HEK293 (cell line): ENCODE measurements around the gene ENSA.

Source experiments
- GFI1B ChIP-seq: fragments of 450-650 bp; formaldehyde crosslinking; IDR thresholded peaks from 2 replicates; pipeline ENCODE4 v1.5.1; 2016; ENCODE audit warnings: missing biosample characterization, missing genetic modification characterization
- GLIS1 ChIP-seq: fragments of 450-650 bp; formaldehyde crosslinking; IDR thresholded peaks from 2 replicates; pipeline ENCODE4 v1.5.1; 2016; ENCODE audit warnings: missing biosample characterization, missing genetic modification characterization
- HOXC10 ChIP-seq: sonication (generic); formaldehyde crosslinking; IDR thresholded peaks from 2 replicates; pipeline ENCODE4 v1.8.1; 2023; ENCODE audit warnings: mild to moderate bottlenecking, missing genetic modification reagents
- KLF1 ChIP-seq: fragments of 450-650 bp; formaldehyde crosslinking; IDR thresholded peaks from 2 replicates; pipeline ENCODE4 v1.5.1; 2016; ENCODE audit warnings: missing biosample characterization, missing genetic modification characterization
- MYNN ChIP-seq: fragments of 450-650 bp; formaldehyde crosslinking; IDR thresholded peaks from 2 replicates; pipeline ENCODE4 v1.5.1; 2016; ENCODE audit warnings: missing biosample characterization, missing genetic modification characterization, borderline replicate concordance
- OSR2 ChIP-seq: fragments of 450-650 bp; formaldehyde crosslinking; IDR thresholded peaks from 2 replicates; pipeline ENCODE4 v1.5.1; 2016; ENCODE audit warnings: missing biosample characterization, missing genetic modification characterization
- OVOL3 ChIP-seq: fragments of 450-650 bp; formaldehyde crosslinking; IDR thresholded peaks from 2 replicates; pipeline ENCODE4 v1.5.1; 2016; ENCODE audit warnings: missing biosample characterization, missing genetic modification characterization
- RBAK ChIP-seq: fragments of 450-650 bp; formaldehyde crosslinking; IDR thresholded peaks from 2 replicates; pipeline ENCODE4 v1.5.1; 2016; ENCODE audit warnings: missing biosample characterization, missing genetic modification characterization
- SALL2 ChIP-seq: fragments of 450-650 bp; formaldehyde crosslinking; IDR thresholded peaks from 2 replicates; pipeline ENCODE4 v1.5.0; 2017; ENCODE audit warnings: missing biosample characterization, mild to moderate bottlenecking, missing genetic modification characterization, borderline replicate concordance
- SP3 ChIP-seq: fragments of 450-650 bp; formaldehyde crosslinking; IDR thresholded peaks from 2 replicates; pipeline ENCODE4 v1.5.1; 2016; ENCODE audit warnings: missing biosample characterization, missing genetic modification characterization
- SP7 ChIP-seq: fragments of 450-650 bp; formaldehyde crosslinking; IDR thresholded peaks from 2 replicates; pipeline ENCODE4 v1.5.1; 2016; ENCODE audit warnings: missing biosample characterization, missing genetic modification characterization
- TCF7L2 ChIP-seq: IDR thresholded peaks from 2 replicates; pipeline ENCODE4 v1.6.1; 2011; ENCODE audit warnings: low read depth, mild to moderate bottlenecking, inconsistent platforms, low read length, moderate library complexity, borderline replicate concordance
- TRIM28 ChIP-seq: IDR thresholded peaks from 2 replicates; pipeline ENCODE4 v1.6.1; 2011; ENCODE audit warnings: low read length, control low read depth, borderline replicate concordance
- ZBTB7A ChIP-seq: fragments of 450-650 bp; formaldehyde crosslinking; IDR thresholded peaks from 2 replicates; pipeline ENCODE4 v1.5.1; 2016; ENCODE audit warnings: low read depth, missing biosample characterization, missing genetic modification characterization
- ZBTB8A ChIP-seq: fragments of 450-650 bp; formaldehyde crosslinking; IDR thresholded peaks from 2 replicates; pipeline ENCODE4 v1.5.1; 2016; ENCODE audit warnings: missing biosample characterization, missing genetic modification characterization
- ZFP37 ChIP-seq: fragments of 450-650 bp; formaldehyde crosslinking; IDR thresholded peaks from 2 replicates; pipeline ENCODE4 v1.5.1; 2016; ENCODE audit warnings: missing biosample characterization, missing genetic modification characterization
- ZNF112 ChIP-seq: fragments of 450-650 bp; formaldehyde crosslinking; IDR thresholded peaks from 2 replicates; pipeline ENCODE4 v1.5.0; 2017; ENCODE audit warnings: missing biosample characterization, missing genetic modification characterization
- ZNF133 ChIP-seq: fragments of 450-650 bp; formaldehyde crosslinking; IDR thresholded peaks from 2 replicates; pipeline ENCODE4 v1.5.1; 2016; ENCODE audit warnings: missing biosample characterization, missing genetic modification characterization
- ZNF140 ChIP-seq: fragments of 450-650 bp; formaldehyde crosslinking; IDR thresholded peaks from 2 replicates; pipeline ENCODE4 v1.5.1; 2016; ENCODE audit warnings: missing biosample characterization, missing genetic modification characterization
- ZNF302 ChIP-seq: fragments of 450-650 bp; formaldehyde crosslinking; IDR thresholded peaks from 2 replicates; pipeline ENCODE4 v1.5.1; 2016; ENCODE audit warnings: missing biosample characterization, missing genetic modification characterization, low read depth
- ZNF341 ChIP-seq: fragments of 450-650 bp; formaldehyde crosslinking; IDR thresholded peaks from 2 replicates; pipeline ENCODE4; 2016; ENCODE audit warnings: low read depth, missing biosample characterization, missing genetic modification characterization
- ZNF544 ChIP-seq: fragments of 450-650 bp; formaldehyde crosslinking; IDR thresholded peaks from 2 replicates; pipeline ENCODE4 v1.5.0; 2017; ENCODE audit warnings: missing biosample characterization, missing genetic modification characterization
- ZNF561 ChIP-seq: fragments of 450-650 bp; IDR thresholded peaks from 2 replicates; pipeline ENCODE4 v1.5.1; 2018; ENCODE audit warnings: missing biosample characterization, missing genetic modification characterization, borderline replicate concordance
- ZNF768 ChIP-seq: fragments of 450-650 bp; formaldehyde crosslinking; IDR thresholded peaks from 2 replicates; pipeline ENCODE4 v1.5.1; 2018; ENCODE audit warnings: missing biosample characterization, mild to moderate bottlenecking, missing genetic modification characterization
- ZNF785 ChIP-seq: fragments of 450-650 bp; formaldehyde crosslinking; IDR thresholded peaks from 2 replicates; pipeline ENCODE4 v1.5.1; 2016; ENCODE audit warnings: missing biosample characterization, missing genetic modification characterization
- ZXDB ChIP-seq: fragments of 450-650 bp; formaldehyde crosslinking; IDR thresholded peaks from 2 replicates; pipeline ENCODE4 v1.5.1; 2016; ENCODE audit warnings: missing biosample characterization, missing genetic modification characterization
- TF ChIP-seq, protein P1 (sequence below): fragments of 450-650 bp; formaldehyde crosslinking; IDR thresholded peaks from 2 replicates; pipeline ENCODE4 v1.5.1; 2016; ENCODE audit warnings: missing biosample characterization, missing genetic modification characterization, borderline replicate concordance
- TF ChIP-seq, protein P2 (sequence below): sonication (generic); formaldehyde crosslinking; IDR thresholded peaks from 2 replicates; pipeline ENCODE4 v1.8.1; 2022; ENCODE audit warnings: mild to moderate bottlenecking, moderate library complexity, missing genetic modification reagents
- TF ChIP-seq, protein P3 (sequence below): IDR thresholded peaks from 2 replicates; pipeline ENCODE4 v1.6.1; 2011; ENCODE audit warnings: mild to moderate bottlenecking, low read depth, low read length, borderline replicate concordance
- TF ChIP-seq, protein P4 (sequence below): fragments of 450-650 bp; formaldehyde crosslinking; IDR thresholded peaks from 2 replicates; pipeline ENCODE4 v1.5.1; 2017; ENCODE audit warnings: missing biosample characterization, missing genetic modification characterization
- TF ChIP-seq, protein P5 (sequence below): fragments of 450-650 bp; formaldehyde crosslinking; IDR thresholded peaks from 2 replicates; pipeline ENCODE4 v1.5.1; 2017; ENCODE audit warnings: missing biosample characterization, missing genetic modification characterization
- TF ChIP-seq, protein P6 (sequence below): fragments of 450-650 bp; formaldehyde crosslinking; IDR thresholded peaks from 2 replicates; pipeline ENCODE4 v1.5.1; 2016; ENCODE audit warnings: missing biosample characterization, missing genetic modification characterization

ENSA gene

DNA sequence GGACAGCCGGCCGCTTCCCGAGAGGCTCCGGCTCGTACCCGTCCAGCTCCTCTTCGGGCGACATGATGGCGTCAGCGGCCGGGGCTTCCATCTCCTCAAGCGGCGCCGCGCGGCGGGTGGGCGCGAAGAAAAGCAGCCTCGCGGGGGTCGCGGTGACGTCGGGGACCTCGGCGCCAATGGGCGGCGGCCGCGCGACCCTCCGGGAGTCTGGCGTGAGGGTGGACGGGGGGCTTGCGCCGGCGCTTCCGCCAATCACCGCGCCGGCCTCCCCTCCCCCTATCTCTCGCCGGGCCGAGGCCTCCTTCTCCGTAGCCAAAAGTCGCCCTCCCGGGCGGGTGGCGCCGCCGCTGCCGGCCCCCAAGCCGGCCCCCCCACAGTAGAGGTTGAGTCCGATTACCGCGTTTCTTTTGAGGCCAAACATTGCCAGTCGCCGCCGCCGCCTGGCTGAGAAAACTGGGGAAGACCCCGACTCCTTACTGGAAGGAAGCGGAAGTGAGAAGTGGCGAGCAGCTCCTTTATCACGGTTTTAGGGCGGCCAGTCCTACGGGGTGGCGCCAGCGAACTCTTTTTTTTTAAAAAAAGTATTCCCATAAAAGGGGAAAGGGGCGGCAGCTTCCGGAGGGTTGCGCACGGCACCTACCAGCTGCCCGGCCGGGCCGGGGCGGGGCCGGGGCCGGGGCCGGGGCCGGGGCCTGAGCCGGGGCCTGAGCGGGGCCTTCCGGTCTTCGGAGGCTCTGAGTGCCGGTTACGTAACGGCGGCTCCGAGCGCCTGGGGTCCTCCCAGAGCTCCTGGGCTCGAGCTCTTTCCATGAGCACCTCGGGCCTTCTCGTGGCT, 50.1 kb downstream of the ENSA start, which contains the start of gene MCL1 (continued):
- TF ChIP-seq, protein P1, sequence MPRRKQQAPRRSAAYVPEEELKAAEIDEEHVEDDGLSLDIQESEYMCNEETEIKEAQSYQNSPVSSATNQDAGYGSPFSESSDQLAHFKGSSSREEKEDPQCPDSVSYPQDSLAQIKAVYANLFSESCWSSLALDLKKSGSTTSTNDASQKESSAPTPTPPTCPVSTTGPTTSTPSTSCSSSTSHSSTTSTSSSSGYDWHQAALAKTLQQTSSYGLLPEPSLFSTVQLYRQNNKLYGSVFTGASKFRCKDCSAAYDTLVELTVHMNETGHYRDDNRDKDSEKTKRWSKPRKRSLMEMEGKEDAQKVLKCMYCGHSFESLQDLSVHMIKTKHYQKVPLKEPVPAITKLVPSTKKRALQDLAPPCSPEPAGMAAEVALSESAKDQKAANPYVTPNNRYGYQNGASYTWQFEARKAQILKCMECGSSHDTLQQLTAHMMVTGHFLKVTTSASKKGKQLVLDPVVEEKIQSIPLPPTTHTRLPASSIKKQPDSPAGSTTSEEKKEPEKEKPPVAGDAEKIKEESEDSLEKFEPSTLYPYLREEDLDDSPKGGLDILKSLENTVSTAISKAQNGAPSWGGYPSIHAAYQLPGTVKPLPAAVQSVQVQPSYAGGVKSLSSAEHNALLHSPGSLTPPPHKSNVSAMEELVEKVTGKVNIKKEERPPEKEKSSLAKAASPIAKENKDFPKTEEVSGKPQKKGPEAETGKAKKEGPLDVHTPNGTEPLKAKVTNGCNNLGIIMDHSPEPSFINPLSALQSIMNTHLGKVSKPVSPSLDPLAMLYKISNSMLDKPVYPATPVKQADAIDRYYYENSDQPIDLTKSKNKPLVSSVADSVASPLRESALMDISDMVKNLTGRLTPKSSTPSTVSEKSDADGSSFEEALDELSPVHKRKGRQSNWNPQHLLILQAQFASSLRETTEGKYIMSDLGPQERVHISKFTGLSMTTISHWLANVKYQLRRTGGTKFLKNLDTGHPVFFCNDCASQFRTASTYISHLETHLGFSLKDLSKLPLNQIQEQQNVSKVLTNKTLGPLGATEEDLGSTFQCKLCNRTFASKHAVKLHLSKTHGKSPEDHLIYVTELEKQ (tag by site-specific recombination), result no peak
- peak; percentile 23; the same call in 1 of the 2 replicates for TF ChIP-seq ZBTB8A (tag by site-specific recombination)
- no peak for TF ChIP-seq ZNF140 (tag by site-specific recombination)
- peak; percentile 89 for TF ChIP-seq ZNF341 (tag by site-specific recombination)
- TF ChIP-seq ZNF302 (tag by site-specific recombination), result no peak
- TF ChIP-seq, protein P2, sequence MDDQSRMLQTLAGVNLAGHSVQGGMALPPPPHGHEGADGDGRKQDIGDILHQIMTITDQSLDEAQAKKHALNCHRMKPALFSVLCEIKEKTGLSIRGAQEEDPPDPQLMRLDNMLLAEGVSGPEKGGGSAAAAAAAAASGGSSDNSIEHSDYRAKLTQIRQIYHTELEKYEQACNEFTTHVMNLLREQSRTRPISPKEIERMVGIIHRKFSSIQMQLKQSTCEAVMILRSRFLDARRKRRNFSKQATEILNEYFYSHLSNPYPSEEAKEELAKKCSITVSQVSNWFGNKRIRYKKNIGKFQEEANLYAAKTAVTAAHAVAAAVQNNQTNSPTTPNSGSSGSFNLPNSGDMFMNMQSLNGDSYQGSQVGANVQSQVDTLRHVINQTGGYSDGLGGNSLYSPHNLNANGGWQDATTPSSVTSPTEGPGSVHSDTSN, result no peak
- TF ChIP-seq SP3 (tag by site-specific recombination), result peak; percentile 62
- TF ChIP-seq GFI1B, result no peak
- no peak for TF ChIP-seq ZBTB7A (tag by site-specific recombination)
- TF ChIP-seq, protein P3, sequence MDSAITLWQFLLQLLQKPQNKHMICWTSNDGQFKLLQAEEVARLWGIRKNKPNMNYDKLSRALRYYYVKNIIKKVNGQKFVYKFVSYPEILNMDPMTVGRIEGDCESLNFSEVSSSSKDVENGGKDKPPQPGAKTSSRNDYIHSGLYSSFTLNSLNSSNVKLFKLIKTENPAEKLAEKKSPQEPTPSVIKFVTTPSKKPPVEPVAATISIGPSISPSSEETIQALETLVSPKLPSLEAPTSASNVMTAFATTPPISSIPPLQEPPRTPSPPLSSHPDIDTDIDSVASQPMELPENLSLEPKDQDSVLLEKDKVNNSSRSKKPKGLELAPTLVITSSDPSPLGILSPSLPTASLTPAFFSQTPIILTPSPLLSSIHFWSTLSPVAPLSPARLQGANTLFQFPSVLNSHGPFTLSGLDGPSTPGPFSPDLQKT, result peak; percentile 99
- TF ChIP-seq, protein P4, sequence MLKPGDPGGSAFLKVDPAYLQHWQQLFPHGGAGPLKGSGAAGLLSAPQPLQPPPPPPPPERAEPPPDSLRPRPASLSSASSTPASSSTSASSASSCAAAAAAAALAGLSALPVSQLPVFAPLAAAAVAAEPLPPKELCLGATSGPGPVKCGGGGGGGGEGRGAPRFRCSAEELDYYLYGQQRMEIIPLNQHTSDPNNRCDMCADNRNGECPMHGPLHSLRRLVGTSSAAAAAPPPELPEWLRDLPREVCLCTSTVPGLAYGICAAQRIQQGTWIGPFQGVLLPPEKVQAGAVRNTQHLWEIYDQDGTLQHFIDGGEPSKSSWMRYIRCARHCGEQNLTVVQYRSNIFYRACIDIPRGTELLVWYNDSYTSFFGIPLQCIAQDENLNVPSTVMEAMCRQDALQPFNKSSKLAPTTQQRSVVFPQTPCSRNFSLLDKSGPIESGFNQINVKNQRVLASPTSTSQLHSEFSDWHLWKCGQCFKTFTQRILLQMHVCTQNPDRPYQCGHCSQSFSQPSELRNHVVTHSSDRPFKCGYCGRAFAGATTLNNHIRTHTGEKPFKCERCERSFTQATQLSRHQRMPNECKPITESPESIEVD, result no peak
- no peak for TF ChIP-seq ZNF768 (tag by site-specific recombination)
- TF ChIP-seq SALL2, result no peak
- TF ChIP-seq ZXDB (tag by site-specific recombination), result peak; percentile 74
- no peak for TF ChIP-seq ZNF112 (tag by site-specific recombination)
- no peak for TF ChIP-seq RBAK (tag by site-specific recombination)
- no peak for TF ChIP-seq TCF7L2
- no peak; the same call in 1 of the 2 replicates for TF ChIP-seq MYNN
- TF ChIP-seq ZNF785 (tag by site-specific recombination), result no peak
- no peak for TF ChIP-seq HOXC10 (CRISPR knock-in tag)
- TF ChIP-seq GLIS1 (tag by site-specific recombination), result peak; percentile 94
- 0 out of 2 replicates have a peak, but pooled peaks have one; percentile 13 for TF ChIP-seq ZFP37
- TF ChIP-seq TRIM28, result no peak
- TF ChIP-seq, protein P5, sequence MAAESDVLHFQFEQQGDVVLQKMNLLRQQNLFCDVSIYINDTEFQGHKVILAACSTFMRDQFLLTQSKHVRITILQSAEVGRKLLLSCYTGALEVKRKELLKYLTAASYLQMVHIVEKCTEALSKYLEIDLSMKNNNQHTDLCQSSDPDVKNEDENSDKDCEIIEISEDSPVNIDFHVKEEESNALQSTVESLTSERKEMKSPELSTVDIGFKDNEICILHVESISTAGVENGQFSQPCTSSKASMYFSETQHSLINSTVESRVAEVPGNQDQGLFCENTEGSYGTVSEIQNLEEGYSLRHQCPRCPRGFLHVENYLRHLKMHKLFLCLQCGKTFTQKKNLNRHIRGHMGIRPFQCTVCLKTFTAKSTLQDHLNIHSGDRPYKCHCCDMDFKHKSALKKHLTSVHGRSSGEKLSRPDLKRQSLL (tag by site-specific recombination), result peak; percentile 89
- no peak; the same call in 1 of the 2 replicates for TF ChIP-seq KLF1 (tag by site-specific recombination)
- 0 out of 2 replicates have a peak, but pooled peaks have one; percentile 48 for TF ChIP-seq ZNF561 (tag by site-specific recombination)
- TF ChIP-seq, protein P6, sequence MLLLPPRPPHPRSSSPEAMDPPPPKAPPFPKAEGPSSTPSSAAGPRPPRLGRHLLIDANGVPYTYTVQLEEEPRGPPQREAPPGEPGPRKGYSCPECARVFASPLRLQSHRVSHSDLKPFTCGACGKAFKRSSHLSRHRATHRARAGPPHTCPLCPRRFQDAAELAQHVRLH (tag by site-specific recombination), result peak; percentile 76; the same call in 1 of the 2 replicates
- TF ChIP-seq OSR2, result no peak
- no peak; the same call in 1 of the 2 replicates for TF ChIP-seq ZNF133
- no peak for TF ChIP-seq OVOL3 (tag by site-specific recombination)
- peak; percentile 38 for TF ChIP-seq SP7
- TF ChIP-seq ZNF544, result no peak
